Erythroblast (primary cell): ENCODE data around the gene IRF6.

Source experiments
- GATA1 ChIP-seq: IDR thresholded peaks from 2 replicates; pipeline ENCODE4 v1.6.1; 2011; ENCODE audit warnings: low read depth, mild to moderate bottlenecking, control low read depth, low read length, moderate library complexity
- POLR2A ChIP-seq: IDR thresholded peaks from 2 replicates; pipeline ENCODE4 v1.6.1; 2011; ENCODE audit warnings: mild to moderate bottlenecking, low read length

GRCh38 chr1:209780268-209780667 is 25.7 kb downstream of the IRF6 start:
- TF ChIP-seq POLR2A (no peak), GATA1 (no peak)
